IMR-90 (cell line): Measurements from ENCODE around the gene KRTAP29-1. TPM values are rescaled to one million over a fixed set of nuclear protein-coding genes. Genes with fewer than 3 reads are reported as not detected.
A peak's percentile ranks its signal among the peaks of the same experiment; 100 is the strongest.

Source experiments
- ATAC-seq: fragments of 200-7000 bp; cut with Tn5 transposase; 2 replicates; pipeline ENCODE4 v1.9.1; 2020; ENCODE audit warnings: low read depth, mild to moderate bottlenecking, moderate library complexity
- BruUV-seq: library from RNA; stranded (reverse); fragments of 400-500 nt; replicated peaks from 2 replicates; lab custom pipeline; 2021; lab: Mats Ljungman, UMichigan
- CTCF ChIA-PET: fragments of 300-600 bp; formaldehyde crosslinking; extraction: SDS; loops from one replicate; lab custom pipeline; 2021; ENCODE audit warnings: antibody characterized with exemption; lab: Yijun Ruan, JAX
- POLR2A ChIA-PET: fragments of 300-600 bp; sonication (Branson Sonifier 250); formaldehyde crosslinking; loops from one replicate; lab custom pipeline; 2022; ENCODE audit warnings: antibody characterized with exemption; ENCODE audit not compliant: unreplicated experiment; lab: Charles Lee
- DNase-seq: peaks from one replicate; pipeline ENCODE4 v3.0.0; 2013
- H2AFZ ChIP-seq: replicated peaks from 2 replicates; pipeline ENCODE3; 2013; ENCODE audit warnings: low read length, mild to moderate bottlenecking; ENCODE audit not compliant: poor library complexity
- H2AK5ac ChIP-seq: 2 replicates; pipeline ENCODE4 v1.6.1; 2013; ENCODE audit warnings: low read depth, low read length, inconsistent platforms
- H2AK9ac ChIP-seq: replicated peaks from 2 replicates; pipeline ENCODE3; 2013; ENCODE audit warnings: mild to moderate bottlenecking, low read depth, low read length, moderate library complexity; ENCODE audit not compliant: poor library complexity
- H2BK120ac ChIP-seq: 2 replicates; pipeline ENCODE4 v1.6.1; 2013; ENCODE audit warnings: low read depth, low read length, inconsistent platforms
- H2BK15ac ChIP-seq: 3 replicates; pipeline ENCODE4 v1.6.1; 2013; ENCODE audit warnings: low read depth, low read length, inconsistent platforms
- H2BK20ac ChIP-seq: 2 replicates; pipeline ENCODE4 v1.6.1; 2013; ENCODE audit warnings: low read depth, mild to moderate bottlenecking, inconsistent platforms, low read length, moderate library complexity
- H2BK5ac ChIP-seq: 2 replicates; pipeline ENCODE4 v1.6.1; 2013; ENCODE audit warnings: mild to moderate bottlenecking, low read depth, low read length, inconsistent platforms; ENCODE audit not compliant: poor library complexity, severe bottlenecking
- H3K14ac ChIP-seq: replicated peaks from 2 replicates; pipeline ENCODE4 v1.6.1; 2013; ENCODE audit warnings: low read depth, low read length, inconsistent platforms
- H3K18ac ChIP-seq: 2 replicates; pipeline ENCODE4 v1.6.1; 2013; ENCODE audit warnings: low read depth, low read length, control low read depth
- H3K23ac ChIP-seq: 2 replicates; pipeline ENCODE4 v1.6.1; 2013; ENCODE audit warnings: low read depth, low read length, inconsistent platforms
- H3K27ac ChIP-seq: 2 replicates; pipeline ENCODE4 v1.5.1; 2013; ENCODE audit warnings: mild to moderate bottlenecking, control low read depth, low read length; ENCODE audit not compliant: insufficient read depth
- H3K27me3 ChIP-seq: 2 replicates; pipeline ENCODE4 v1.6.1; 2013; ENCODE audit warnings: low read length; ENCODE audit not compliant: control insufficient read depth, insufficient read depth
- H3K36me3 ChIP-seq: 2 replicates; pipeline ENCODE4 v1.6.1; 2013; ENCODE audit warnings: low read length, mixed read lengths; ENCODE audit not compliant: control insufficient read depth, insufficient read depth
- H3K4ac ChIP-seq: 2 replicates; pipeline ENCODE4 v1.6.1; 2013; ENCODE audit warnings: low read depth, low read length, inconsistent platforms
- H3K4me1 ChIP-seq: 2 replicates; pipeline ENCODE4 v1.6.1; 2013; ENCODE audit warnings: low read length, mixed read lengths; ENCODE audit not compliant: control insufficient read depth, insufficient read depth
- H3K4me2 ChIP-seq: 2 replicates; pipeline ENCODE4 v1.6.1; 2013; ENCODE audit warnings: low read depth, mild to moderate bottlenecking, control low read depth, low read length, moderate library complexity
- H3K4me3 ChIP-seq: 2 replicates; pipeline ENCODE4 v1.5.1; 2013; ENCODE audit warnings: low read depth, mild to moderate bottlenecking, control low read depth, low read length, moderate library complexity; ENCODE audit not compliant: insufficient read depth
- H3K56ac ChIP-seq: 2 replicates; pipeline ENCODE4 v1.6.1; 2013; ENCODE audit warnings: low read length, inconsistent platforms; ENCODE audit not compliant: insufficient read depth; ENCODE audit errors: extremely low read depth
- H3K79me1 ChIP-seq, 2 experiments: 2 replicates each; pipeline ENCODE4 v1.6.1; 2013; ENCODE audit warnings: low read length in 2 of 2, inconsistent platforms in 1 of 2, low read depth in 1 of 2
- H3K9ac ChIP-seq: 2 replicates; pipeline ENCODE4 v1.6.1; 2013; ENCODE audit warnings: low read depth, low read length, control low read depth
- H3K9me1 ChIP-seq: 2 replicates; pipeline ENCODE4 v1.6.1; 2013; ENCODE audit warnings: low read length, inconsistent platforms; ENCODE audit not compliant: insufficient read depth
- H3K9me3 ChIP-seq: 2 replicates; pipeline ENCODE4 v1.6.1; 2013; ENCODE audit warnings: low read length; ENCODE audit not compliant: control insufficient read depth, insufficient read depth
- H4K20me1 ChIP-seq: 2 replicates; pipeline ENCODE4 v1.6.1; 2013; ENCODE audit warnings: low read length, inconsistent platforms; ENCODE audit not compliant: insufficient read depth
- H4K5ac ChIP-seq: 2 replicates; pipeline ENCODE4 v1.6.1; 2013; ENCODE audit warnings: mild to moderate bottlenecking, low read depth, low read length, control low read depth
- H4K8ac ChIP-seq, 2 experiments: 2 replicates each; pipeline ENCODE4 v1.6.1; 2013; ENCODE audit warnings: low read depth in 2 of 2, low read length in 2 of 2, control low read depth in 1 of 2, inconsistent platforms in 1 of 2
- H4K91ac ChIP-seq: 2 replicates; pipeline ENCODE4 v1.6.1; 2013; ENCODE audit warnings: low read depth, low read length, inconsistent platforms; ENCODE audit not compliant: insufficient read depth
- BHLHE40 ChIP-seq: fragments of 150-350 bp; IDR thresholded peaks from 2 replicates; pipeline ENCODE4 v1.6.1; 2016; ENCODE audit warnings: mild to moderate bottlenecking, low read depth, low read length
- CEBPB ChIP-seq: IDR thresholded peaks from 2 replicates; pipeline ENCODE4 v1.6.1; 2012; ENCODE audit warnings: low read depth, low read length, improper control_type of control experiment
- CHD1 ChIP-seq: IDR thresholded peaks from 2 replicates; pipeline ENCODE4 v1.6.1; 2012; ENCODE audit warnings: low read depth, low read length, improper control_type of control experiment
- FOS ChIP-seq: fragments of 150-350 bp; IDR thresholded peaks from 2 replicates; pipeline ENCODE4 v1.6.1; 2016; ENCODE audit warnings: low read depth, low read length
- MAFK ChIP-seq: IDR thresholded peaks from 2 replicates; pipeline ENCODE4 v1.6.1; 2012; ENCODE audit warnings: low read depth, low read length, improper control_type of control experiment
- MAZ ChIP-seq: IDR thresholded peaks from 2 replicates; pipeline ENCODE4 v1.6.1; 2012; ENCODE audit warnings: low read depth, mild to moderate bottlenecking, low read length, improper control_type of control experiment, moderate library complexity, borderline replicate concordance
- MXI1 ChIP-seq: IDR thresholded peaks from 2 replicates; pipeline ENCODE4 v1.6.1; 2012; ENCODE audit warnings: low read depth, mild to moderate bottlenecking, low read length, moderate library complexity, borderline replicate concordance
- NFE2L2 ChIP-seq: fragments of 150-350 bp; IDR thresholded peaks from 2 replicates; pipeline ENCODE4 v1.6.1; 2016; ENCODE audit warnings: low read depth, mild to moderate bottlenecking, low read length
- POLR2A ChIP-seq: IDR thresholded peaks from 2 replicates; pipeline ENCODE4 v1.6.1; 2012; ENCODE audit warnings: mild to moderate bottlenecking, low read depth, low read length
- RAD21 ChIP-seq: IDR thresholded peaks from 2 replicates; pipeline ENCODE4 v1.6.1; 2012; ENCODE audit warnings: low read length, improper control_type of control experiment
- RCOR1 ChIP-seq: IDR thresholded peaks from 2 replicates; pipeline ENCODE4 v1.6.1; 2012; ENCODE audit warnings: mild to moderate bottlenecking, low read length, improper control_type of control experiment; ENCODE audit not compliant: insufficient replicate concordance
- RFX5 ChIP-seq: IDR thresholded peaks from 2 replicates; pipeline ENCODE4 v1.8.0; 2012; ENCODE audit warnings: low read depth, mild to moderate bottlenecking, low read length, moderate library complexity
- SMC3 ChIP-seq: fragments of 150-350 bp; IDR thresholded peaks from 2 replicates; pipeline ENCODE4 v1.6.1; 2016; ENCODE audit warnings: low read depth, mild to moderate bottlenecking, antibody characterized with exemption, low read length, moderate library complexity
- WGBS, 2 experiments: methylation state at CpG; one replicate each; pipeline versions ENCODE4 v1.1.5 to v1.1.7; 2013; ENCODE audit warnings: missing lambda C conversion rate in 2 of 2; ENCODE audit not compliant: insufficient read length in 1 of 2; ENCODE audit errors: extremely low coverage in 2 of 2; 5-methylcytosine and 5-hydroxymethylcytosine counted together
- dilution Hi-C: fragments of 300-500 bp; cut with HindIII; formaldehyde crosslinking; loops from one replicate; pipeline ENCODE4 v1.14.3; 2018; ENCODE audit warnings: low sequenced_read_pairs; ENCODE audit not compliant: unreplicated experiment
- in situ Hi-C: fragments of 300-500 bp; cut with MboI; formaldehyde crosslinking; loops from 3 replicates; pipeline ENCODE4 v1.14.3; 2019; ENCODE audit warnings: low sequenced_read_pairs, inconsistent platforms, mixed read lengths
- intact Hi-C: fragments of 100-400 bp; cut with micrococcal nuclease; formaldehyde crosslinking; loops from 2 replicates; pipeline ENCODE4 v1.10.0; 2022
- polyA plus RNA-seq, 3 experiments: library from polyadenylated mRNA; depleted of rRNA; stranded (reverse); fragments of >200 nt; gene quantifications; 2 replicates each; pipeline ENCODE4 v1.2.3, GENCODE V29; 2012; ENCODE audit warnings: low replicate concordance in 1 of 3
- total RNA-seq: library from RNA; depleted of rRNA; stranded (reverse); fragments of >200 nt; gene quantifications from 2 replicates; pipeline ENCODE4 v1.2.3, GENCODE V29; 2012
- TF ChIP-seq, protein P1 (sequence below): fragments of 150-350 bp; IDR thresholded peaks from 2 replicates; pipeline ENCODE4 v1.6.1; 2016; ENCODE audit warnings: low read depth, mild to moderate bottlenecking, low read length, moderate library complexity, borderline replicate concordance
- TF ChIP-seq, protein P2 (sequence below): conservative IDR thresholded peaks from 2 replicates; pipeline ENCODE4 v1.5.1; 2012; ENCODE audit warnings: mild to moderate bottlenecking, low read depth, low read length, improper control_type of control experiment
- TF ChIP-seq, protein P3 (sequence below): fragments of 150-350 bp; IDR thresholded peaks from 2 replicates; pipeline ENCODE4 v1.6.1; 2017; ENCODE audit warnings: mild to moderate bottlenecking, antibody characterized with exemption, low read length, low read depth

The KRTAP29-1 gene
- total and polyA plus RNA-seq, 2 of the 4 experiments (the other 2 are of a cell fraction): not detected

DNA sequence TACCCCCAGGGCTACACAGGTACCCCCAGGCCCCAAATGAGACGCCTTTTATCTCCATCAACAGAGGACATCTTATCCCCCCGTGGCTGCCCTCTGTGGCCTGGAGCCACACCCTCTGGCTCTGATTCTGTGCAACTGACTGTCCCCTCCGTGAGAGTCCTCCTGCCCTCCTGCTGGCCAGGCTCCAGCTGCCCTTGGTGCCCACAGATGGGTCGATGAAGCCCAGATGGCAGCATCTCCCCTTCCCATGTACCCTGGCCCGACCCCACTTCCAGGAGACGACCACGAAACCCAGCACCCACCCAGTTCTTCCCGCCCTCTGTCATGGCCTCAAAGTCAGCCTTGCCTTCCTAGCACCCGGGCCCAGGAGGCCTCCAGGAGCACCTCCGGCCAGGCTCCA is 22.5 kb upstream of the KRTAP29-1 start:
- Histone ChIP-seq H2BK120ac (peak overlapping the region; percentile 11; the same call in 1 of the 2 replicates), H3K79me1 (no peaks in the 10 kb centered on the region), H3K23ac (no peak overlapping the region), H2AFZ (no peak overlapping the region), H3K4me2 (no peak overlapping the region), H4K5ac (no peak overlapping the region), H4K91ac (peak overlapping the region; percentile 34; the same call in 1 of the 2 replicates), H2AK9ac (peak overlapping the region; percentile 55), H3K9ac (no peak overlapping the region), H3K27ac (no peak overlapping the region), H3K27me3 (no peaks in the 10 kb centered on the region), H3K14ac (no peak overlapping the region), H3K4me3 (no peak overlapping the region), H3K18ac (no peak overlapping the region), H3K56ac (no peak overlapping the region), H2AK5ac (peak overlapping the region; percentile 31), H3K36me3 (no peaks in the 10 kb centered on the region), H4K8ac (no peak overlapping the region), H2BK20ac (no peak overlapping the region), H2BK15ac (0 out of 3 replicates have a peak overlapping the region, but pooled peaks have one; percentile 44), H2BK5ac (no peak overlapping the region), H3K4ac (no peak overlapping the region; the same call in 1 of the 2 replicates), H3K9me3 (peaks cover 4% of the 10 kb centered on the region; the same call in 1 of the 2 replicates), H3K4me1 (peaks cover 2% of the 10 kb centered on the region), H3K9me1 (peaks cover 3% of the 10 kb centered on the region; the same call in 1 of the 2 replicates), H4K20me1 (no peaks in the 10 kb centered on the region)
- in situ Hi-C loops (no loop called here), intact Hi-C loops (no loop called here), dilution Hi-C loops (no loop called here)
- DNase-seq (no peak), ATAC-seq (no peak)
- 70% methylated on average over 4 of the region's 10 CpGs; no CpG with 5 or more reads in 1 of the 2 experiments for WGBS, 2 experiments
- POLR2A ChIA-PET: no interaction called here
- no TSS peak for BruUV-seq
- TF ChIP-seq POLR2A: no peak
- TF ChIP-seq SMC3: no peak
- no peak for TF ChIP-seq RCOR1
- no peak for TF ChIP-seq MAZ
- no peak for TF ChIP-seq MXI1
- no peak for TF ChIP-seq CEBPB
- no peak for TF ChIP-seq MAFK
- TF ChIP-seq NFE2L2: no peak
- TF ChIP-seq RAD21: no peak
- TF ChIP-seq, protein P1, sequence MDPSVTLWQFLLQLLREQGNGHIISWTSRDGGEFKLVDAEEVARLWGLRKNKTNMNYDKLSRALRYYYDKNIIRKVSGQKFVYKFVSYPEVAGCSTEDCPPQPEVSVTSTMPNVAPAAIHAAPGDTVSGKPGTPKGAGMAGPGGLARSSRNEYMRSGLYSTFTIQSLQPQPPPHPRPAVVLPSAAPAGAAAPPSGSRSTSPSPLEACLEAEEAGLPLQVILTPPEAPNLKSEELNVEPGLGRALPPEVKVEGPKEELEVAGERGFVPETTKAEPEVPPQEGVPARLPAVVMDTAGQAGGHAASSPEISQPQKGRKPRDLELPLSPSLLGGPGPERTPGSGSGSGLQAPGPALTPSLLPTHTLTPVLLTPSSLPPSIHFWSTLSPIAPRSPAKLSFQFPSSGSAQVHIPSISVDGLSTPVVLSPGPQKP: no peak
- TF ChIP-seq, protein P2, sequence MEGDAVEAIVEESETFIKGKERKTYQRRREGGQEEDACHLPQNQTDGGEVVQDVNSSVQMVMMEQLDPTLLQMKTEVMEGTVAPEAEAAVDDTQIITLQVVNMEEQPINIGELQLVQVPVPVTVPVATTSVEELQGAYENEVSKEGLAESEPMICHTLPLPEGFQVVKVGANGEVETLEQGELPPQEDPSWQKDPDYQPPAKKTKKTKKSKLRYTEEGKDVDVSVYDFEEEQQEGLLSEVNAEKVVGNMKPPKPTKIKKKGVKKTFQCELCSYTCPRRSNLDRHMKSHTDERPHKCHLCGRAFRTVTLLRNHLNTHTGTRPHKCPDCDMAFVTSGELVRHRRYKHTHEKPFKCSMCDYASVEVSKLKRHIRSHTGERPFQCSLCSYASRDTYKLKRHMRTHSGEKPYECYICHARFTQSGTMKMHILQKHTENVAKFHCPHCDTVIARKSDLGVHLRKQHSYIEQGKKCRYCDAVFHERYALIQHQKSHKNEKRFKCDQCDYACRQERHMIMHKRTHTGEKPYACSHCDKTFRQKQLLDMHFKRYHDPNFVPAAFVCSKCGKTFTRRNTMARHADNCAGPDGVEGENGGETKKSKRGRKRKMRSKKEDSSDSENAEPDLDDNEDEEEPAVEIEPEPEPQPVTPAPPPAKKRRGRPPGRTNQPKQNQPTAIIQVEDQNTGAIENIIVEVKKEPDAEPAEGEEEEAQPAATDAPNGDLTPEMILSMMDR: no peak
- no peak for TF ChIP-seq BHLHE40
- TF ChIP-seq, protein P3, sequence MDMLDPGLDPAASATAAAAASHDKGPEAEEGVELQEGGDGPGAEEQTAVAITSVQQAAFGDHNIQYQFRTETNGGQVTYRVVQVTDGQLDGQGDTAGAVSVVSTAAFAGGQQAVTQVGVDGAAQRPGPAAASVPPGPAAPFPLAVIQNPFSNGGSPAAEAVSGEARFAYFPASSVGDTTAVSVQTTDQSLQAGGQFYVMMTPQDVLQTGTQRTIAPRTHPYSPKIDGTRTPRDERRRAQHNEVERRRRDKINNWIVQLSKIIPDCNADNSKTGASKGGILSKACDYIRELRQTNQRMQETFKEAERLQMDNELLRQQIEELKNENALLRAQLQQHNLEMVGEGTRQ: no peak
- TF ChIP-seq FOS: no peak
- TF ChIP-seq RFX5: no peak
- no peak for TF ChIP-seq CHD1
- CTCF ChIA-PET: no interaction called here
